GM19351 (cell line): ENCODE data around the gene PLEKHA4.
A peak's percentile ranks its signal among the peaks of the same experiment; 100 is the strongest.
"Not testable (repeated sequence)": the region's sequence is repeated elsewhere in the genome, so short reads cannot be mapped to it uniquely, and the experiment has no call there.

Experiments used
- ATAC-seq: cut with Tn5 transposase; IDR thresholded peaks from one replicate; pipeline ENCODE4 v1.9.1; 2021; ENCODE audit warnings: mild to moderate bottlenecking, moderate library complexity; ENCODE audit not compliant: unreplicated experiment

Gene PLEKHA4

GRCh38 chr19:48868114-48868886 lies at the start of gene PLEKHA4:
Gene PLEKHA4 (minus strand): TSS chr19:48868617. CDS start chr19:48867620, 997 bp downstream.
- no peak for ATAC-seq

- no peak for ATAC-seq
Observed at GRCh38 chr19:48918071-48918470, 49.7 kb upstream of the PLEKHA4 start.

GRCh38 chr19:48915757-48916156 lies 47.3 kb upstream of the PLEKHA4 start:
- no peak for ATAC-seq

- ATAC-seq = no peak
Observed at GRCh38 chr19:48914181-48914580, 45.8 kb upstream of the PLEKHA4 start.

- no peak for ATAC-seq
Observed at GRCh38 chr19:48913114-48913889, 44.9 kb upstream of the PLEKHA4 start.

GRCh38 chr19:48910803-48911202 lies 42.4 kb upstream of the PLEKHA4 start:
- no peak for ATAC-seq

GRCh38 chr19:48909424-48910077 lies 41.1 kb upstream of the PLEKHA4 start:
- not testable (repeated sequence) for ATAC-seq

GRCh38 chr19:48907671-48908070 lies 39.3 kb upstream of the PLEKHA4 start:
- no peak for ATAC-seq

GRCh38 chr19:48906324-48906723 lies 37.9 kb upstream of the PLEKHA4 start:
- ATAC-seq = no peak

- no peak for ATAC-seq
Observed at GRCh38 chr19:48905664-48906063, 37.2 kb upstream of the PLEKHA4 start.

GRCh38 chr19:48903788-48904187 lies 35.4 kb upstream of the PLEKHA4 start:
- ATAC-seq = not testable (repeated sequence)

GRCh38 chr19:48902291-48902690 lies 33.9 kb upstream of the PLEKHA4 start:
- ATAC-seq = not testable (repeated sequence)

GRCh38 chr19:48900477-48901406 lies 32.3 kb upstream of the PLEKHA4 start:
- ATAC-seq = no peak

- ATAC-seq = peak; percentile 86
Observed at GRCh38 chr19:48899781-48900476, 31.5 kb upstream of the PLEKHA4 start, which contains the start of gene NUCB1. Gene NUCB1 (plus strand): TSS chr19:48900312. CDS start chr19:48900797, 485 bp downstream.

GRCh38 chr19:48899386-48899749 lies 31.0 kb upstream of the PLEKHA4 start:
- ATAC-seq = not testable (repeated sequence)

GRCh38 chr19:48897181-48897580 lies 28.8 kb upstream of the PLEKHA4 start:
- no peak for ATAC-seq

- no peak for ATAC-seq
Observed at GRCh38 chr19:48896191-48896720, 27.8 kb upstream of the PLEKHA4 start.

- no peak for ATAC-seq
Observed at GRCh38 chr19:48895226-48895625, 26.8 kb upstream of the PLEKHA4 start.

GRCh38 chr19:48890551-48890950 lies 22.1 kb upstream of the PLEKHA4 start:
- no peak for ATAC-seq
